Breast epithelium (tissue), 4 donors: ENCODE results near the gene TBXT. TPM values are rescaled to one million over a fixed set of nuclear protein-coding genes. Genes with fewer than 3 reads are reported as not detected.

Experiments
- DNase-seq, 2 donors: peaks; one replicate each; pipeline ENCODE4 v3.0.0-alpha.2; 2019; ENCODE audit warnings: low spot score in 2 of 2
- H3K27ac ChIP-seq, 2 donors: fragments of 200-600 bp; sonication (generic) in 1 of 2; one replicate each; pipeline ENCODE4 v1.5.1; 2016 to 2019; ENCODE audit warnings: mild to moderate bottlenecking in 1 of 2
- H3K27me3 ChIP-seq, 2 donors: fragments of 200-600 bp; sonication (generic) in 1 of 2; one replicate each; pipeline versions ENCODE4 v1.5.1 to v1.6.0; 2017 to 2019; ENCODE audit warnings: control low read depth in 1 of 2, mild to moderate bottlenecking in 1 of 2
- H3K36me3 ChIP-seq: fragments of 200-600 bp; one replicate; pipeline ENCODE4 v1.5.1; 2019
- H3K4me1 ChIP-seq, 2 donors: fragments of 200-600 bp; sonication (generic); one replicate each; pipeline ENCODE4 v1.5.1; 2016 to 2019; ENCODE audit warnings: control low read depth in 1 of 2
- H3K4me3 ChIP-seq, 3 donors: fragments of 200-600 bp; sonication (generic); 1 replicate in 2 of 3; 2 replicates in 1 of 3; pipeline ENCODE4 v1.5.1; 2016 to 2019; ENCODE audit warnings: mild to moderate bottlenecking in 3 of 3, moderate library complexity in 2 of 3
- H3K9me3 ChIP-seq, 2 donors: fragments of 200-600 bp; sonication (generic) in 1 of 2; one replicate each; pipeline ENCODE4 v1.5.1; 2016 to 2019; ENCODE audit warnings: control low read depth in 1 of 2
- CTCF ChIP-seq, 3 donors: fragments of 450-650 bp; IDR thresholded peaks; one replicate each; pipeline ENCODE4 v1.5.1; 2016 to 2017; ENCODE audit warnings: antibody characterized with exemption in 3 of 3, mild to moderate bottlenecking in 3 of 3, moderate library complexity in 3 of 3
- POLR2A ChIP-seq: fragments of 450-650 bp; IDR thresholded peaks from one replicate; pipeline ENCODE4 v1.6.1; 2016; ENCODE audit warnings: antibody characterized with exemption, mild to moderate bottlenecking, moderate library complexity
- POLR2AphosphoS5 ChIP-seq, 3 donors: sonication (generic); formaldehyde crosslinking; IDR thresholded peaks; one replicate each; pipeline ENCODE4 v1.6.1; 2017; ENCODE audit warnings: antibody characterized with exemption in 3 of 3
- intact Hi-C: fragments of 100-400 bp; cut with DNase I; formaldehyde crosslinking; loops from one replicate; pipeline ENCODE4 v1.15.1; 2023; ENCODE audit warnings: low total_unique reads
- total RNA-seq, 3 donors: library from RNA; depleted of rRNA; stranded (reverse); fragments of >200 nt; gene quantifications; one replicate each; pipeline ENCODE4 v1.1.0, GENCODE V29; 2016

TBXT gene
- total RNA-seq, 3 donors from 2014 or later: not detected

GRCh38 chr6:166165558-166166313 is 1.9 kb downstream of the TBXT start:
- Histone ChIP-seq H3K36me3 (no peaks in the 10 kb centered on the region), H3K27me3 (peaks cover 0 to 81% of the 10 kb centered on the region in 2 donors), H3K4me3 (no peak overlapping the region), H3K9me3 (no peaks in the 10 kb centered on the region), H3K4me1 (peaks cover 0 to 6% of the 10 kb centered on the region in 2 donors), H3K27ac (no peak overlapping the region)
- TF ChIP-seq POLR2AphosphoS5 (IDR thresholded peaks at IDR 0.05): no peak
- TF ChIP-seq CTCF (IDR thresholded peaks at IDR 0.05): no peak
- no peak for TF ChIP-seq POLR2A
- no peak for DNase-seq
- intact Hi-C loops: no loop called here

GRCh38 chr6:166162599-166163342 is 4.9 kb downstream of the TBXT start:
- H3K9me3 ChIP-seq: no peaks in the 10 kb centered on the region
- no peak overlapping the region for H3K4me3 ChIP-seq
- intact Hi-C loops: no loop called here
- H3K27ac ChIP-seq: no peak overlapping the region
- DNase-seq: no peak
- no peaks in the 10 kb centered on the region for H3K36me3 ChIP-seq
- TF ChIP-seq POLR2A (no peak), CTCF (IDR thresholded peaks at IDR 0.05) (no peak), POLR2AphosphoS5 (IDR thresholded peaks at IDR 0.05) (no peak)
- peaks cover 0 to 54% of the 10 kb centered on the region in 2 donors for H3K27me3 ChIP-seq
- H3K4me1 ChIP-seq: no peaks in the 10 kb centered on the region

GRCh38 chr6:166157930-166158617 is 9.6 kb downstream of the TBXT start:
- no peak for DNase-seq
- no peaks in the 10 kb centered on the region for H3K4me1 ChIP-seq
- H3K27me3 ChIP-seq: peaks cover 0 to 9% of the 10 kb centered on the region in 2 donors
- intact Hi-C loops: no loop called here
- H3K36me3 ChIP-seq: no peaks in the 10 kb centered on the region
- no peak for TF ChIP-seq CTCF (IDR thresholded peaks at IDR 0.05)
- no peaks in the 10 kb centered on the region for H3K9me3 ChIP-seq
- H3K4me3 ChIP-seq: no peak overlapping the region
- H3K27ac ChIP-seq: no peak overlapping the region

- DNase-seq: no peak
- TF ChIP-seq POLR2A: no peak
- no peak for TF ChIP-seq POLR2AphosphoS5 (IDR thresholded peaks at IDR 0.05)
- no peak for TF ChIP-seq CTCF (IDR thresholded peaks at IDR 0.05)
Measured at GRCh38 chr6:166156942-166157341, 10.7 kb downstream of the TBXT start.

GRCh38 chr6:166153966-166154365 is 13.7 kb downstream of the TBXT start:
- no peak overlapping the region for H3K4me3 ChIP-seq
- intact Hi-C loops: no loop called here
- no peak for DNase-seq
- no peaks in the 10 kb centered on the region for H3K4me1 ChIP-seq
- no peak overlapping the region for H3K27ac ChIP-seq
- no peaks in the 10 kb centered on the region for H3K36me3 ChIP-seq
- TF ChIP-seq CTCF (IDR thresholded peaks at IDR 0.05) (no peak), POLR2A (no peak), POLR2AphosphoS5 (IDR thresholded peaks at IDR 0.05) (no peak)
- H3K27me3 ChIP-seq: no peaks in the 10 kb centered on the region
- peaks cover 13 to 19% of the 10 kb centered on the region in 2 donors for H3K9me3 ChIP-seq

More at GRCh38 chr6:166156942-166157341, 10.7 kb downstream of the TBXT start:
- no peak overlapping the region for H3K27ac ChIP-seq
- H3K4me3 ChIP-seq: no peak overlapping the region
- no peaks in the 10 kb centered on the region for H3K36me3 ChIP-seq
- H3K9me3 ChIP-seq: no peaks in the 10 kb centered on the region
- no peaks in the 10 kb centered on the region for H3K27me3 ChIP-seq
- no peaks in the 10 kb centered on the region for H3K4me1 ChIP-seq
- intact Hi-C loops: no loop called here
